ENCODE measurements around the gene SPECC1.

Gene SPECC1

DNA sequence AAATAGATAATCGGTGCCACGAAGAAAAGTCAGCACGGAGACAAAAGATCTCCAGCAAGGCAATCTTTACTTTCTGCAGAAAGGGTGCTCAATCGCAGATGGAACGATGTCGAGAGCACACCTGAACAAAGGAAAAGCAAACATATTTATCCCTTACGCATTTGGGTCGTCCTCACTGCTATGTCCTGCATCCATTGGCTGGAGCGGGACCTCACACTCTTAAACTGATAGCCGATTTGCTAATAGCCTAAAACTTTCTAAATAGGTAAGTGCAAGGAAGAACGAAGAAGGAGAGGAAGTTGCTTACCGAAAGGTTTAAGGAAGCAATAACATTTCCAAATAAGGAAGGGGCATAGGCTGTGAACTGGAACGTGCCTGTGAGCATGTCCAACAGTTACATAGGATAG is 30.4 kb upstream of the SPECC1 start:
- CTCF ChIA-PET: no interaction called here
- POLR2A ChIA-PET (ENCODE audit: low non-redundant PET): no interaction called here
- TF ChIP-seq, protein P1, sequence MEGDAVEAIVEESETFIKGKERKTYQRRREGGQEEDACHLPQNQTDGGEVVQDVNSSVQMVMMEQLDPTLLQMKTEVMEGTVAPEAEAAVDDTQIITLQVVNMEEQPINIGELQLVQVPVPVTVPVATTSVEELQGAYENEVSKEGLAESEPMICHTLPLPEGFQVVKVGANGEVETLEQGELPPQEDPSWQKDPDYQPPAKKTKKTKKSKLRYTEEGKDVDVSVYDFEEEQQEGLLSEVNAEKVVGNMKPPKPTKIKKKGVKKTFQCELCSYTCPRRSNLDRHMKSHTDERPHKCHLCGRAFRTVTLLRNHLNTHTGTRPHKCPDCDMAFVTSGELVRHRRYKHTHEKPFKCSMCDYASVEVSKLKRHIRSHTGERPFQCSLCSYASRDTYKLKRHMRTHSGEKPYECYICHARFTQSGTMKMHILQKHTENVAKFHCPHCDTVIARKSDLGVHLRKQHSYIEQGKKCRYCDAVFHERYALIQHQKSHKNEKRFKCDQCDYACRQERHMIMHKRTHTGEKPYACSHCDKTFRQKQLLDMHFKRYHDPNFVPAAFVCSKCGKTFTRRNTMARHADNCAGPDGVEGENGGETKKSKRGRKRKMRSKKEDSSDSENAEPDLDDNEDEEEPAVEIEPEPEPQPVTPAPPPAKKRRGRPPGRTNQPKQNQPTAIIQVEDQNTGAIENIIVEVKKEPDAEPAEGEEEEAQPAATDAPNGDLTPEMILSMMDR (conservative IDR thresholded peaks at IDR 0.05; ENCODE audit: low read depth): no peak
- no peak overlapping the region for H3K27ac ChIP-seq
- DNase-seq (ENCODE audit: low spot score): no peak

DNA sequence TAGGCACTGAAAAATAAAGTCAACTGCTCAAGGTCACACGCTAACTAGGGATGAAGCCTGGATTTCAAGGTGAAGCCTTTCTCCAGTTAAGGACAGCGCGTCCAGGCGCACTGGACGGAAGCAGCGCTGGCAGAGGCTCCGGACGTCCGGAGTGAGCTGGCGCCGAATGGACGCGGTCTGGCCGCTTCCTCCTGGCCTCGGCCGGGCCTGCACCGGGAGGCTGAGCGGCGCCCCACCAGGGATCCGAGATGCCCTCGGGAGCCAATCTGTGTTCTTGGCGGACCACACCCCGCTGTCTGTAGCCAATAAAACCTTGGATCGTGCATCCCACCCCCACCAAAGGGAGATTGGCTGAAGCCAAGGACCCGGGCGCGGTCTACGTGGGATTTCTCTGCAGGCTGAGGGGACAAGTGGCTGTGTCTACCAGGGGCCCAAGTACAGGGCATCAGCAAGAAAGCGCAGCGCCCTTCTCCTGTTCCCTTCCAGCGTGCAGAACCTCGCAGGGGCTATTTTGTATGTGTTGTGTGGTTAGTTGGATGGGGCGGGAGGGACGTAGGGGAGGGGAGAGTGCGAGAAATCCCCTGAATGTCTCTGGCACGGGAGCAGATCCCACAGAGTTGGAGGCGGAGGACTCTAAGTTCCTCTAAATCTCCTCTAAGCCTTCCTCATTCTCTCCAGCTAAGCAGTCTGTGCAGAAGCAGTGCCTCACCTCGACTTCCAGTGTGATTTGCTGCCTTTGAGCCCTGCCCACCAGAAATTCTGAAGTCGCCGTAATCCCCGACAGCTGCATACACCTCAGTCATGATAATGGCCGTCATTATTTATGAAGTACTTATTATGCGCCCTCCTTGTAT is 29.0 kb upstream of the SPECC1 start:
- ChIA-PET POLR2A (ENCODE audit: low non-redundant PET) (no interaction called here), CTCF (interaction anchor here (0.5 to 0.8 kb wide), 2 partner anchors 237 to 338 kb away, joined by 3 to 5 read pairs; no protein-coding TSS in a partner anchor)
- no peak overlapping the region for H3K27ac ChIP-seq
- TF ChIP-seq, protein P1 (conservative IDR thresholded peaks at IDR 0.05; ENCODE audit: low read depth): no peak
- no peak for DNase-seq (ENCODE audit: low spot score)

DNA sequence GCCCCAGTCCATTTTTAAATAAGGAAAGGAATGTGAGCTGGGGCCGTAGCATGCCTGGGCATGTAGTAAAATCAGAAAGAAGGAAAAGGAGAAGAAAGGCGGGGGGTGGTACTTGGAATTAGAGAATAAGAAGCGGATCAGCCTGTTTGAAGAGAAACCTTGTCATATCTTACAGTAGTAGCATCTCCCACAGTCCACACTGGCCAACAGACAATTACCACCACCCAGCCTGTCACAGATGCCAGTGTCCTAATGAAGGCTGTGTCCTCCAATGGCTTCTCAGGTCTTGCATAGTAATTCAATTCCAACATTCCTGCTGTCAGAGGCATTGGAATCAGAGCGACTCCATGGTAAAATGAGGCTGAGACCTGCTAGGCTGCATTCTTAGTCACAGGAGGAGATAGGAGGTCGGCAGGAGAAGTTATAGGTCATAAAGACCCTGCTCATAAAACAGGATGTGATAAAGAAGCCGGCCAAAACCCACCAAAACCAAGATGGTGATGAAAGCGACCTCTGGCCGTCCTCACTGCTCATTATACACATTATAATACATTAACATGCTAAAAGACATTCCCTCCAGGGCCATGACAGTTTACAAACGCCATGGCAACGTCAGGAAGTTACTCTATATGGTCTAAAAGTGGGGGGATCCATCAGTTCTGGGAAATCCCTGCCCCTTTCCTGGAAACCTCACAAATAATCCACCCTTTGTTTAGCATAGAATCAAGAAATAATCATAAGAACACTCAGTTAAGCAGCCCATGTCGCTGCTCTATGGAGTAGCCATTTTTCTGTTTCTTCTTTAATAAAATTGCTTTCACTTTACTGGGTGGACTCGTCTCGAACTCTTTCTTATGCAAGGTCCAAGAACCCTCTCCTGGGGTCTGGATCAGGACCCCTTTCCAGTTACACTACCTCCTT is 22.0 kb upstream of the SPECC1 start:
- TF ChIP-seq, protein P1 (conservative IDR thresholded peaks at IDR 0.05; ENCODE audit: low read depth): no peak
- DNase-seq (ENCODE audit: low spot score): peak; percentile 21
- POLR2A ChIA-PET (ENCODE audit: low non-redundant PET): interaction anchor here (0.9 kb wide), 1 partner anchor 10 kb away, joined by 3 read pairs; the partner anchor contains the start of gene AKAP10
- CTCF ChIA-PET: interaction anchor here (0.6 kb wide), 1 partner anchor 19 kb away, joined by 3 read pairs; no protein-coding TSS in a partner anchor
- peak overlapping the region; percentile 44 for H3K27ac ChIP-seq

DNA sequence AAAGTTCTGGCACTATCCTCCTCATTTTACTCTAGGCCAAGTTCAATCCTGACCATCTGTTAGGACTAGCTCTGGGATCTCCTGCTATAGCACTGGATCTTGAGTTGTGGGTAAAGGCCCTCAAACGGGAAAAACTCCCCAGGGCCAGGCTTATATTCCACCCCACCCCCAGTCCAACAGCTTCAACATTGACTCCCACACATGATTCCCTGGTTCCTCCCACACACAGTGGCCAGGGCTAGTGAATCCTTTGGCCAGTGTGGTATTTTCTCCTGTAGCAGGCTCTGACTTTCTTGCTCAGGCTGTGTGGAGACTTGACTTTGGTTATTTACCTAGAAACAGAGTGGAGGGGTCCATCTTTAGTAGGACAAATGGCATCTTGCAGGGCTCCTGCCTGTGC is 21.3 kb upstream of the SPECC1 start:
- TF ChIP-seq, protein P1 (conservative IDR thresholded peaks at IDR 0.05; ENCODE audit: low read depth): no peak
- no peak overlapping the region for H3K27ac ChIP-seq

DNA sequence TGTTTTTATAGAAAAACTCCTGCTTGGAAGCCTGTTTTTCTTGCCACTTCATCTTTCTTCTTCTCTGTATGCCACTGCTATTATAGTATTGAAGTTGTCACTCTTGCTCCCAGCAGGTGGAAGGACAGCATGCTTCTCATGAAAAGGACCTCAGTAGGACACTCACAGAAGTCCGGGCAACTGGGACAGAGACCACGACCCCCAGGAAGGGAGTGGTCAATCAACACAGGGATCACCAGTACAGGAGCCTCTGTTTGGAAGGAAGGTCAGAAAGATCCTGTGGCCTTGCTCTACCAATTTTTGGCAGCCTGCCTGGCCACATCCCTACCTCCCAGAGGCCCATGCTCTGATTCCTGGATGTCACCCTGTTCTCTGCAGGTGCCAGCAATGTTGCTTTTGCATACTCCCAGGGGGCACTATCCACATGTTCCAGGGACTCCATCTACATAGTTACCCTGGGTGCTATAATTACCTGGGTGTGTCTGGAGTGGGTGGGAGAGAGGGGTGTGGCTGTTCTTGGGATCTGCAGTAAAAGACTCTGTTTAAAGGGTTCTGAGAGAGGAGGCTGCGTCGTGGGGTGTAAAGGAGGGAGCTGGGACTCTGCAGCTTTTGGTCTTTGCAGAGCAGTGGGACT is 17.8 kb upstream of the SPECC1 start:
- TF ChIP-seq, protein P1 (conservative IDR thresholded peaks at IDR 0.05; ENCODE audit: low read depth): no peak
- H3K27ac ChIP-seq: no peak overlapping the region
- CTCF ChIA-PET: interaction anchor here (2.1 kb wide), 1 partner anchor 126 kb away, joined by 13 read pairs; no protein-coding TSS in a partner anchor
- POLR2A ChIA-PET (ENCODE audit: low non-redundant PET): no interaction called here
- DNase-seq (ENCODE audit: low spot score): no peak

More for the DNA sequence above, 21.3 kb upstream of the SPECC1 start:
- ChIA-PET POLR2A (ENCODE audit: low non-redundant PET) (no interaction called here), CTCF (no interaction called here)
- DNase-seq (ENCODE audit: low spot score): no peak

Data from RWPE1 (cell line).